ENCODE data around the gene BTBD6.

- TF ChIP-seq, protein P1, sequence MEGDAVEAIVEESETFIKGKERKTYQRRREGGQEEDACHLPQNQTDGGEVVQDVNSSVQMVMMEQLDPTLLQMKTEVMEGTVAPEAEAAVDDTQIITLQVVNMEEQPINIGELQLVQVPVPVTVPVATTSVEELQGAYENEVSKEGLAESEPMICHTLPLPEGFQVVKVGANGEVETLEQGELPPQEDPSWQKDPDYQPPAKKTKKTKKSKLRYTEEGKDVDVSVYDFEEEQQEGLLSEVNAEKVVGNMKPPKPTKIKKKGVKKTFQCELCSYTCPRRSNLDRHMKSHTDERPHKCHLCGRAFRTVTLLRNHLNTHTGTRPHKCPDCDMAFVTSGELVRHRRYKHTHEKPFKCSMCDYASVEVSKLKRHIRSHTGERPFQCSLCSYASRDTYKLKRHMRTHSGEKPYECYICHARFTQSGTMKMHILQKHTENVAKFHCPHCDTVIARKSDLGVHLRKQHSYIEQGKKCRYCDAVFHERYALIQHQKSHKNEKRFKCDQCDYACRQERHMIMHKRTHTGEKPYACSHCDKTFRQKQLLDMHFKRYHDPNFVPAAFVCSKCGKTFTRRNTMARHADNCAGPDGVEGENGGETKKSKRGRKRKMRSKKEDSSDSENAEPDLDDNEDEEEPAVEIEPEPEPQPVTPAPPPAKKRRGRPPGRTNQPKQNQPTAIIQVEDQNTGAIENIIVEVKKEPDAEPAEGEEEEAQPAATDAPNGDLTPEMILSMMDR (IDR thresholded peaks at IDR 0.05; ENCODE audit: low read depth, low read length) = no peak
- no peak for TF ChIP-seq POLR2A (IDR thresholded peaks at IDR 0.05; ENCODE audit: extremely low read depth, insufficient read length)
These were observed 28.6 kb upstream of the BTBD6 start for GRCh38 chr14:105219753-105220152.

Measured in NB4 (cell line).